MM.1S (cell line): ENCODE results near the gene KLHL14.

ENCODE experiments used
- DNase-seq: peaks from one replicate; pipeline ENCODE4 v3.0.0-alpha.2; 2015
- H2AFZ ChIP-seq: fragments of 300-600 bp; sonication (generic); 2 replicates; pipeline ENCODE4 v1.6.0; 2016; ENCODE audit warnings: antibody characterized with exemption, low read length
- H3F3A ChIP-seq: fragments of 300-600 bp; sonication (generic); 2 replicates; pipeline ENCODE4 v1.6.1; 2016; ENCODE audit warnings: mild to moderate bottlenecking, antibody characterized with exemption, low read length, moderate library complexity, mixed read lengths; ENCODE audit not compliant: insufficient read depth
- H3K27ac ChIP-seq: fragments of 300-600 bp; sonication (generic); 2 replicates; pipeline ENCODE4 v1.5.1; 2016; ENCODE audit warnings: mild to moderate bottlenecking, low read length
- H3K27me3 ChIP-seq: fragments of 300-600 bp; sonication (generic); replicated peaks from 2 replicates; pipeline ENCODE4 v1.6.0; 2016; ENCODE audit warnings: low read length; ENCODE audit not compliant: insufficient read depth
- H3K36me3 ChIP-seq: fragments of 300-600 bp; sonication (generic); replicated peaks from 2 replicates; pipeline ENCODE4 v1.6.1; 2016; ENCODE audit warnings: mild to moderate bottlenecking, low read length, mixed read lengths; ENCODE audit not compliant: insufficient read depth
- H3K4me1 ChIP-seq: fragments of 300-600 bp; sonication (generic); 2 replicates; pipeline ENCODE4 v1.6.1; 2016; ENCODE audit warnings: low read length, mixed read lengths
- H3K4me2 ChIP-seq: fragments of 300-600 bp; sonication (generic); 2 replicates; pipeline ENCODE4 v1.6.0; 2016; ENCODE audit warnings: low read depth, low read length
- H3K4me3 ChIP-seq: fragments of 300-600 bp; sonication (generic); 2 replicates; pipeline ENCODE4 v1.5.1; 2016; ENCODE audit warnings: low read length, mixed read lengths
- H3K79me2 ChIP-seq: fragments of 300-600 bp; sonication (generic); 2 replicates; pipeline ENCODE4 v1.6.1; 2016; ENCODE audit warnings: mixed run types, low read length, mixed read lengths
- H3K9ac ChIP-seq: fragments of 300-600 bp; sonication (generic); 2 replicates; pipeline ENCODE4 v1.6.1; 2016; ENCODE audit warnings: low read length, mixed read lengths
- H3K9me2 ChIP-seq: fragments of 300-600 bp; sonication (generic); replicated peaks from 2 replicates; pipeline ENCODE4 v1.6.1; 2016; ENCODE audit warnings: mild to moderate bottlenecking, low read length, mixed read lengths; ENCODE audit not compliant: insufficient read depth
- H3K9me3 ChIP-seq: fragments of 300-600 bp; sonication (generic); replicated peaks from 2 replicates; pipeline ENCODE4 v1.6.1; 2016; ENCODE audit warnings: mild to moderate bottlenecking, low read length, mixed read lengths; ENCODE audit not compliant: insufficient read depth
- H4K20me1 ChIP-seq: fragments of 300-600 bp; sonication (generic); 2 replicates; pipeline ENCODE4 v1.6.1; 2016; ENCODE audit warnings: mild to moderate bottlenecking, low read length, moderate library complexity, mixed read lengths; ENCODE audit not compliant: insufficient read depth
- CTCF ChIP-seq: fragments of 300-600 bp; sonication (generic); IDR thresholded peaks from 2 replicates; pipeline ENCODE4 v1.5.1; 2016; ENCODE audit warnings: antibody characterized with exemption, low read length, mixed read lengths
- EZH2 ChIP-seq: fragments of 300-600 bp; sonication (generic); optimal IDR thresholded peaks from 2 replicates; pipeline ENCODE3; 2017; ENCODE audit warnings: low read depth, mild to moderate bottlenecking, antibody characterized with exemption, low read length, mixed read lengths
- EZH2phosphoT487 ChIP-seq: fragments of 300-600 bp; sonication (generic); IDR thresholded peaks from 2 replicates; pipeline ENCODE4 v1.6.1; 2018; ENCODE audit warnings: antibody characterized with exemption, low read length

Gene KLHL14

GRCh38 chr18:32772581-32773381, at the start of gene KLHL14:
Gene KLHL14 (minus strand): TSS chr18:32773023. CDS start chr18:32770591, 2,432 bp downstream.
- no peaks in the 10 kb centered on the region for H3F3A ChIP-seq
- H3K9me3 ChIP-seq, result no peaks in the 10 kb centered on the region
- TF ChIP-seq EZH2phosphoT487 (no peak), CTCF (no peak), EZH2 (no peak)
- no peak within 1 kb of the TSS for H2AFZ ChIP-seq
- H3K9ac ChIP-seq, result no peak within 1 kb of the TSS
- H3K27ac ChIP-seq, result no peak within 1 kb of the TSS
- H3K27me3 ChIP-seq, result peaks cover 3% of the 10 kb centered on the region
- no peaks in the 10 kb centered on the region for H3K36me3 ChIP-seq
- H3K4me2 ChIP-seq, result no peak within 1 kb of the TSS
- H3K4me1 ChIP-seq, result no peaks in the 10 kb centered on the region
- no peaks in the 10 kb centered on the region for H3K9me2 ChIP-seq
- no peaks in the 10 kb centered on the region for H4K20me1 ChIP-seq
- H3K79me2 ChIP-seq, result no peaks in the 10 kb centered on the region
- no peak for DNase-seq
- no peak within 1 kb of the TSS for H3K4me3 ChIP-seq

GRCh38 chr18:32822197-32822596, 49.4 kb upstream of the KLHL14 start:
- Histone ChIP-seq H3K27me3 (no peaks in the 10 kb centered on the region), H3K9ac (no peak overlapping the region), H3K36me3 (no peaks in the 10 kb centered on the region), H3K79me2 (no peaks in the 10 kb centered on the region), H3K4me3 (no peak overlapping the region), H3F3A (no peaks in the 10 kb centered on the region), H4K20me1 (no peaks in the 10 kb centered on the region), H3K4me2 (no peak overlapping the region), H3K9me3 (no peaks in the 10 kb centered on the region), H3K9me2 (no peaks in the 10 kb centered on the region), H3K27ac (no peak overlapping the region), H2AFZ (no peak overlapping the region), H3K4me1 (no peaks in the 10 kb centered on the region)
- DNase-seq, result no peak
- no peak for TF ChIP-seq EZH2phosphoT487
- TF ChIP-seq CTCF, result no peak
- TF ChIP-seq EZH2, result no peak

DNA sequence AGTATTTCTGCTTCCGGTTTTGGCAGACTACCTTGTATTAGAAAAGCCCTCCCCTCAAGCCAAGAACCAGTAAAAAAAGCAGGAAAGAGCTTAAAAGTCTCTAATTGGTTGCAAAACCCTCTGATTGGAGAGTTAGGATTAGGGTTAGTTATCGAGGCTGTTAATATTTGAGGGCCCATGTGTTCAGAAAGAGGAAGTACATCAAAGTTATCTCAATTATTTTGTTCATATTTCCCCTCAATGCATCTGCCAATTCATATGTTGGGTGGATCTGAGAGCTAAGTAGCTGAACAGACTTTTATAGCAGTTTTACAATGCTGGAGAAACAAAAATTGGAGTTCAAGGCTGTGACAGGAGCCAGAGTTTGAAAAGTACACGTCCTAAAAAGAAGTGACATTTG, 43.1 kb upstream of the KLHL14 start:
- Histone ChIP-seq H3K9ac (no peak overlapping the region), H3K79me2 (no peaks in the 10 kb centered on the region), H3K9me3 (no peaks in the 10 kb centered on the region), H2AFZ (no peak overlapping the region), H3K9me2 (no peaks in the 10 kb centered on the region; the same call in 1 of the 2 replicates), H3K27me3 (no peaks in the 10 kb centered on the region), H3F3A (no peaks in the 10 kb centered on the region), H3K36me3 (no peaks in the 10 kb centered on the region), H3K27ac (no peak overlapping the region), H3K4me1 (no peaks in the 10 kb centered on the region), H3K4me3 (no peak overlapping the region), H3K4me2 (no peak overlapping the region), H4K20me1 (no peaks in the 10 kb centered on the region)
- DNase-seq, result no peak
- no peak for TF ChIP-seq EZH2phosphoT487
- no peak for TF ChIP-seq EZH2
- TF ChIP-seq CTCF, result no peak
